ENCODE data around the gene TSHR.
"Not testable (repeated sequence)": the region's sequence is repeated elsewhere in the genome, so short reads cannot be mapped to it uniquely, and the experiment has no call there.

TSHR gene

DNA sequence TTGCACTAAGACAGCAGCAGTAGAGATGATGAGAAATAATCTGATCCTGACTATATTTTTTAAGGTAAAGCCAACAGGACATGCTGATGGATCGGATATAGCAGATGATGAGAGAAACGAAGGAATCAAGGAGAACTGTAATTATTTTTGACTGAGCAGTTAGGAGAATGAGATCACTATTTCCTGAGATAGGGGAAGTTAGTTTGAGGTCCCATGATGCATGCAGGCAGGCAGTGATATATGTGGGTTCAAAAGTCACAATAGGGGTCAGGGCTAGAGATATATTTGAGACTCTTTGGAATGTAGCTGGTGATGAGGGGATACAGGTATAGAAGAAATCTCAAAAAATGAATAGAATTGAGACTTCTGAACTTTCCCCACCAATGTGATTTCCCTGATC, 157.8 kb downstream of the TSHR start:
- TF ChIP-seq, protein P1, sequence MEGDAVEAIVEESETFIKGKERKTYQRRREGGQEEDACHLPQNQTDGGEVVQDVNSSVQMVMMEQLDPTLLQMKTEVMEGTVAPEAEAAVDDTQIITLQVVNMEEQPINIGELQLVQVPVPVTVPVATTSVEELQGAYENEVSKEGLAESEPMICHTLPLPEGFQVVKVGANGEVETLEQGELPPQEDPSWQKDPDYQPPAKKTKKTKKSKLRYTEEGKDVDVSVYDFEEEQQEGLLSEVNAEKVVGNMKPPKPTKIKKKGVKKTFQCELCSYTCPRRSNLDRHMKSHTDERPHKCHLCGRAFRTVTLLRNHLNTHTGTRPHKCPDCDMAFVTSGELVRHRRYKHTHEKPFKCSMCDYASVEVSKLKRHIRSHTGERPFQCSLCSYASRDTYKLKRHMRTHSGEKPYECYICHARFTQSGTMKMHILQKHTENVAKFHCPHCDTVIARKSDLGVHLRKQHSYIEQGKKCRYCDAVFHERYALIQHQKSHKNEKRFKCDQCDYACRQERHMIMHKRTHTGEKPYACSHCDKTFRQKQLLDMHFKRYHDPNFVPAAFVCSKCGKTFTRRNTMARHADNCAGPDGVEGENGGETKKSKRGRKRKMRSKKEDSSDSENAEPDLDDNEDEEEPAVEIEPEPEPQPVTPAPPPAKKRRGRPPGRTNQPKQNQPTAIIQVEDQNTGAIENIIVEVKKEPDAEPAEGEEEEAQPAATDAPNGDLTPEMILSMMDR (IDR thresholded peaks at IDR 0.05; ENCODE audit: low read depth, low read length) = no peak
- no peak overlapping the region for H3K4me3 ChIP-seq (ENCODE audit: low read depth, low read length)

DNA sequence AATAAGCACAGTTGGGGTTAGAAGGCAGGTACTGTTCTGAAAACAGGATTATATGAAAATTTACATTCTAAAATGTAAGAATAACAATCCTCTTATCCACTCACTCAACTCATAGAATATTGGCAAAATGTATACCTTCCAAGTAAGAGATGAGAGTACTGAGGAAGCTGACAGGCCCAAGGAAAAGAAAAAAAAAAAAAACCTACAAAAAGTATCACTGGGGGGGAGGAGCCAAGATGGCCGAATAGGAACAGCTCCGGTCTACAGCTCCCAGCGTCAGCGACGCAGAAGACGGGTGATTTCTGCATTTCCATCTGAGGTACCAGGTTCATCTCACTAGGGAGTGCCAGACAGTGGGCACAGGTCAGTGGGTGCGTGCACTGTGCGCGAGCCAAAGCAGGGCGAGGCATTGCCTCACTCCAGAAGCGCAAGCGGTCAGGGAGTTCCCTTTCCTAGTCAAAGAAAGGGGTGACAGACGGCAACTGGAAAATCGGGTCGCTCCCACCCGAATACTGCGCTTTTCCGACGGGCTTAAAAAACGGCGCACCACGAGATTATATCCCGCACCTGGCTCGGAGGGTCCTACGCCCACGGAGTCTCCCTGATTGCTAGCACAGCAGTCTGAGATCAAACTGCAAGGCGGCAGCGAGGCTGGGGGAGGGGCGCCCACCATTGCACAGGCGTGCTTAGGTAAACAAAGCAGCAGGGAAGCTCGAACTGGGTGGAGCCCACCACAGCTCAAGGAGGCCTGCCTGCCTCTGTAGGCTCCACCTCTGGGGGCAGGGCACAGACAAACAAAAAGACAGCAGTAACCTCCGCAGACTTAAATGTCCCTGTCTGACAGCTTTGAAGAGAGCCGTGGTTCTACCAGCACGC, 158.8 kb downstream of the TSHR start:
- H3K4me3 ChIP-seq (ENCODE audit: low read depth, low read length) = not testable (repeated sequence)

DNA sequence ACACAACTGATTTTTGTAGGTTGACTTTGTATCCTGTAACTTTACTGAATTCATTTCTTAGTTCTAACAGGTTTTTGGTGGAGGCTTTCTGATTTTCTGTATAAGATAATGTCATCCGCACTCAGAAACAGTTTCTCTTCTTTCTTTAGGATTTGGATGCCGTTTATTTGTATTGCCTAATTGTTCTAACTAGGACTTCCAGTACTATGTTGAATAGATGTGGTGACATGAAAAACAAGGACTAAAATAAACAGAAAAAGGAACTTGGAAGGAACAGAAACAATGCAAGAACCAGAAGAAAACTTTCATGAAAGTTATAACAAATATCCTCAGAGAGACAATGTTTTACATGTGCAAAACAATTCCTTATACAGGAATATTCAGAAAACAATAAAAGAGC, 165.1 kb downstream of the TSHR start:
- TF ChIP-seq, protein P1 (IDR thresholded peaks at IDR 0.05; ENCODE audit: low read depth, low read length) = no peak
- H3K4me3 ChIP-seq (ENCODE audit: low read depth, low read length) = no peak overlapping the region

DNA sequence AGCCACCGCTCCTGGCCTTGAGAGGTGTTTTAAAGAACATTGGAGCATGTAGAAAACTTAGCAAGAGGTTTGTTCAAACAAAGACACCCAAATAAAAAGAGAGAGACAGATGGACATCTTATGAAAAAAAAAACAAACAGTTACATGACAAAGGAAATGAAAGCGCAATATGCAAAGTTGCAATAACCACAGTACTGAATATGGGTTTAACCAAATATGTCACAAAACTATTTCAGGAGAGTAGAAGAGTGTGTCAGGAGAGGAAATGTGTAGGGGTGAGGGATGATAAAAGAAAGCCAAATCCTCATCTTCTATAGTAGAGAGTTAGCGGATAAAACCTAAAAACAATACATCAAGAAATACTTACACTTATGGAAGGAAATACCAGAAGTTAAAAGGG, 166.9 kb downstream of the TSHR start:
- TF ChIP-seq, protein P1 (IDR thresholded peaks at IDR 0.05; ENCODE audit: low read depth, low read length) = no peak
- no peak overlapping the region for H3K4me3 ChIP-seq (ENCODE audit: low read depth, low read length)

DNA sequence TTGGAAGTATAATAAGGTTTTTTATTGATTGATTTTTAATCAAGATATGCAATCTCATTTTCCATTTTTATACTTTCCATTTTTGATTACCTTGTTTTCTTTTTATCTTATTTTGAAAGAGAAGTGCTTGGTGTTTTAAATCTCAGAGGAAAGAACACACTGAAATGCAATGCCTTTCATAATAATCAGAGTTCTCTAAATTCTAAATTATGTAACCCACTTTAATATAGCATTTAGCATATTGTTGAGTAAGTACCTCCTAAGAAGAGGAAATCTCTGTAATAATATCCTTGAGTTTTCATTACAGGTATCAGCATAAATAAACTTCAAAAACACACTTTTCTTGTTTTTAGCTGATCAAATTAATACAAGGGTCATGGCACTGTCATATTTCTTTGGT, 168.4 kb downstream of the TSHR start:
- H3K4me3 ChIP-seq (ENCODE audit: low read depth, low read length) = no peak overlapping the region
- TF ChIP-seq, protein P1 (IDR thresholded peaks at IDR 0.05; ENCODE audit: low read depth, low read length) = no peak

DNA sequence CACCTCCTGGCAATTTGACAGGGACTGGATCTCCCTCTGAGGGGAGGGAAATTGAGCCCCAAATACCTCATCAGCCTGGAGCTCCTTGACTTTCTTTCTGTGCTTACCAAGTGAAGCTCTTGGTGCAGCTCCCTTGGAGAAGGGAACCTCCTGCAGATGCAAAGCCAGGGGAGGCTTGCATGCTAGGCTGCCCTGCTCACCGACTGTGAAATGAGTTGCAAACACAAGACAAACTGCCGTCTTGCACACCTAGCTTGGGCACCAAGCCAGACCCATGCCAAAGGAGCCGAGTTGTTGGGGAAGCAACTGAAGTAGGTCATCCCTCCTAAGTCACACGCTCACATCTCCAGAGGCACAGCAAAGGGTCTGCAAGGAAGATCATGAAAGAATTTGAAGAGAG, 170.1 kb downstream of the TSHR start:
- H3K4me3 ChIP-seq (ENCODE audit: low read depth, low read length) = no peak overlapping the region
- TF ChIP-seq, protein P1 (IDR thresholded peaks at IDR 0.05; ENCODE audit: low read depth, low read length) = no peak

DNA sequence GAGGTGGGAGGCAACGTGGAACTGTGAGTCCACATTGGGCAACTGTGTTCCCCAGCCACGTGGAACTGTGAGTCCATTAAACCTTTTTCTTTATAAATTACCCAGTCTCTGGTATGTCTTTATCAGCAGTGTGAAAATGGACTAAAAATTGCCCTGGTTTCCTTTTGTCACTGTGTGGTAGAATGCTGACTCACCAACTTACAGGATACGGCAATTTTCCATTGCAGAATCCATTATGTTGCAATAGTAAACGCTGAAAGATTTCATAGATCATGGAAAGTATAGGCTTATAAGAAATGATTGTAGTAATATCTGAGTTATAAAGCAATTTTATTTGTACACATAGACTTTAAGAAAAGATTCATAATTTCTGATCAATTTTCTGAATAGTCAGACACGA, 172.4 kb downstream of the TSHR start:
- TF ChIP-seq, protein P1 (IDR thresholded peaks at IDR 0.05; ENCODE audit: low read depth, low read length) = no peak
- no peak overlapping the region for H3K4me3 ChIP-seq (ENCODE audit: low read depth, low read length)

DNA sequence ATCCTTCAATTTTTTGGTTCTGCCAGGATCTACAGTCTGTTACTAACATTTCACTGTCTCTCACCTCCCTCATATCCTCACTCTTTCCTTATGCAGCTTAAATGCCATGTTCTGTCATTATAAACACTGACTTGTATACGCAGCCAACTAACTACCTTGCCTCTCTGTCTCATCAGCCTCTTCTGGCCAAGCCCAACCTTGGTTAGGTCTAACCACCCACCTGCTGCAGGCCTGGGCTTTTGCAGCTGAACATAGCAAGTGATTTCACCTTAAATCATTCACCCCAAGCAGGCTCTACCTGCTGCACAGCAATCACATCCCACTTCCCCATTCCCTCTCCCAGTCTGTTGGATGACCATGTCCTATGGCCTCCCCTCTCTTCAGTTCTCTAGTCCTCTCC, 173.8 kb downstream of the TSHR start:
- no peak overlapping the region for H3K4me3 ChIP-seq (ENCODE audit: low read depth, low read length)
- TF ChIP-seq, protein P1 (IDR thresholded peaks at IDR 0.05; ENCODE audit: low read depth, low read length) = no peak
